Measurements from ENCODE around the gene TMED9.

Gene TMED9

DNA sequence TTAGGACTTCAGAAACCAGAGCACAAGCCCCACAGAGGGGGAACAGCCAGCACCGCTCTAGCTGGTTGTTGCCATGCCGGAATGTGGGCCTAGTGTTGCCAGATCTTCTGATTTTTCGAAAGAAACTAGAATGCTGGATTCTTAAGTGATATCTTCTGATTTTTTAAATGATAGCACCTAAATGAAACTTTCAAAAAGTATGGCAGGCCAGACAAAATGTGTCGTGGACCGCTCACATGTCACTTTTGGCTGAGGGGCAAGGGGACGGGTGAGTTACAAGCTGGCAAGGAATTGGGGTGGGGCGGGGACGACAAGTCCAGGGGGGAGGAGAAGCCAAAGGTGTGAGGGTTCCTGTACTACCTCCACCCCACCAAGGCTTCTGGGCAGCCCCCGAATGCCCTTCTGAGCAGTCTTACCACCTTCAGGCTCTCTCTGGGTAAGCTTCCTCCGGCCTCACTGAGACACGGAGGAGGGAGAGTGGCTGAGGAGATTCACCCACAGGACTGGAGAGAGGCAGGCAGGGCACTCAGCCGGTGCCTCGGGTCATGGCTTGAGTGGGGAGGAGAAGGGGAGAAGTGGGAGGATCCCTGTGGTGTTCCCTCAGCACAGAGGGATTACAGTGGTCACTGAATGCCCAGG is 18.2 kb downstream of the TMED9 start:
- TF ChIP-seq POLR2AphosphoS5 (IDR thresholded peaks at IDR 0.05; ENCODE audit: low read depth, low read length) (peak; percentile 11; the same call in 1 of the 2 replicates), FOXP2 (optimal IDR thresholded peaks at IDR 0.05; ENCODE audit: borderline replicate concordance, extremely low read depth, extremely low read length, insufficient read depth) (no peak), SIN3A (IDR thresholded peaks at IDR 0.05; ENCODE audit: borderline replicate concordance, insufficient read depth, low read length) (no peak), REST (IDR thresholded peaks at IDR 0.05; ENCODE audit: insufficient read depth in 1 of 2, low read depth in 2 of 2, low read length in 2 of 2) (no peak)

GRCh38 chr5:177610770-177611445 is 18.9 kb downstream of the TMED9 start:
- TF ChIP-seq TAF1 (IDR thresholded peaks at IDR 0.05; ENCODE audit: borderline replicate concordance, insufficient read depth, low read length) (no peak), POLR2AphosphoS5 (IDR thresholded peaks at IDR 0.05; ENCODE audit: low read depth, low read length) (peak; percentile 12; the same call in 1 of the 2 replicates)

DNA sequence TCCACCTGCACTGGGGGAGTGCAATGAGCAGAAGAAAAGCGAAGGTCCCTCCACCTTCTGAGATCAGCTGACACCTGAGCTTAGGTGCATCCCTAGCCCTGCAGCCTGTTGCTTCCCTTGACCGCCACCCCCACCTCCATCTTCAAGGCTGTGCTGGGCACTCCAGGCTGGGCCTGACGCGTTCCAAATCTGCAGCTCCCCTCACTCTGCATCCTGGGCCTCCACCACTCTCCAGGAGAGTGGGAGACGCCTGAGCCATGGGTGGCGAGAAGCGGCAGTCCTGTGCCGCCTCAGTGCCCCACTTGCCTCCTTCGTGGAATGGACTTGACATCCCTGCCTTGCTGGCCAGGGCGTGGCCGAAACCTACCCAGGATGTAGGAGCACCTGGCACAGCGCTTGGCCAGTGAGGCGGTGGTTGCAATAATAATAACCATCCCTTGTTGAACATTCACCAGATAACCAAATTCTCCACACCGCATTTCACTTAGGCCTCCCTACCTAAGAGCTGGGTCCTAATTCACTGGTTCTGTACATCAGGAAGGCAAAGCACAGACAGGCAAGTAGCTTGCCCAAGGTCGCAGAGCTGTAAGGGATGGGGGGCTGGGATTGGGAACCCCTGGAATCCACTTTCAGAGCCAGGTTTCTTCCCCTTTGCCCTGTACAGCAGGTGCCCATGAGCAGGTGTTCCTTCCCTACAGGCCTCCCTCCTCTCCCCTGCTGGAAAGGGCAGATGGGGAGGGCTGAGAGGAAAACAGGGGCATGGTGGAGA is 19.6 kb downstream of the TMED9 start:
- TF ChIP-seq FOXP2 (optimal IDR thresholded peaks at IDR 0.05; ENCODE audit: borderline replicate concordance, extremely low read depth, extremely low read length, insufficient read depth) (no peak), POLR2AphosphoS5 (IDR thresholded peaks at IDR 0.05; ENCODE audit: low read depth, low read length) (0 out of 2 replicates have a peak, but pooled peaks have one; percentile 14)

- no peak for TF ChIP-seq POLR2AphosphoS5 (IDR thresholded peaks at IDR 0.05; ENCODE audit: low read depth, low read length)
Observed at GRCh38 chr5:177612215-177612673, 20.2 kb downstream of the TMED9 start.

GRCh38 chr5:177620560-177620959 is 28.6 kb downstream of the TMED9 start:
- no peak for TF ChIP-seq POLR2AphosphoS5 (IDR thresholded peaks at IDR 0.05; ENCODE audit: low read depth, low read length)
- no peak for TF ChIP-seq FOXP2 (optimal IDR thresholded peaks at IDR 0.05; ENCODE audit: borderline replicate concordance, extremely low read depth, extremely low read length, insufficient read depth)
- no peak for TF ChIP-seq SIN3A (IDR thresholded peaks at IDR 0.05; ENCODE audit: borderline replicate concordance, insufficient read depth, low read length)
- no peak for TF ChIP-seq TAF1 (IDR thresholded peaks at IDR 0.05; ENCODE audit: borderline replicate concordance, insufficient read depth, low read length)
- no peak for TF ChIP-seq REST (IDR thresholded peaks at IDR 0.05; ENCODE audit: insufficient read depth in 1 of 2, low read depth in 2 of 2, low read length in 2 of 2)
